SK-N-SH (cell line): ENCODE results near the gene FBXL7. TPM values are rescaled to one million over a fixed set of nuclear protein-coding genes. Genes with fewer than 3 reads are reported as not detected.

ENCODE experiments used
- CTCF ChIA-PET: fragments of 300-600, 350-600 bp; formaldehyde crosslinking; extraction: SDS; loops from one replicate; lab custom pipeline; 2021; lab: Yijun Ruan, JAX
- POLR2A ChIA-PET: fragments of 350-600 bp; sonication (Branson Sonifier 250); formaldehyde crosslinking; extraction: SDS; loops from one replicate; lab custom pipeline; 2020; ENCODE audit warnings: antibody characterized with exemption, inconsistent platforms; lab: Yijun Ruan, JAX
- DNase-seq: peaks from one replicate; pipeline ENCODE4 v3.0.0; 2012
- H2AFZ ChIP-seq: fragments of 200-600 bp; sonication (generic); 2 replicates; pipeline ENCODE4 v1.8.1; 2016; ENCODE audit warnings: antibody characterized with exemption, mild to moderate bottlenecking, low read depth
- H3F3A ChIP-seq: fragments of 200-600 bp; sonication (generic); replicated peaks from 2 replicates; pipeline ENCODE3; 2016; ENCODE audit warnings: antibody characterized with exemption, mild to moderate bottlenecking; ENCODE audit not compliant: insufficient read depth
- H3K27ac ChIP-seq, 2 experiments: fragments of 200-500 bp in 1 of 2; fragments of 200-600 bp in 1 of 2; sonication (Bioruptor generic) in 1 of 2; sonication (generic), shearing (Covaris generic) in 1 of 2; 2 replicates each; pipeline versions ENCODE4 v1.5.1 to v1.6.1; 2014 to 2016; ENCODE audit warnings: low read depth in 2 of 2, inconsistent platforms in 1 of 2, low read length in 1 of 2, mild to moderate bottlenecking in 1 of 2, mixed read lengths in 1 of 2
- H3K27me3 ChIP-seq: fragments of 200-600 bp; sonication (generic), shearing (Covaris generic); 2 replicates; pipeline ENCODE4 v1.6.1; 2016; ENCODE audit warnings: mixed run types; ENCODE audit not compliant: insufficient read depth
- H3K36me3 ChIP-seq, 2 experiments: fragments of 200-500 bp in 1 of 2; fragments of 200-600 bp in 1 of 2; sonication (Bioruptor generic) in 1 of 2; sonication (generic) in 1 of 2; replicated peaks in 1 of 2; 2 replicates each; pipeline versions ENCODE3 to v1.5.1; 2014 to 2016; ENCODE audit warnings: low read length in 1 of 2, mild to moderate bottlenecking in 1 of 2; ENCODE audit not compliant: insufficient read depth in 2 of 2, control insufficient read depth in 1 of 2
- H3K4me1 ChIP-seq, 2 experiments: fragments of 200-500 bp in 1 of 2; fragments of 200-600 bp in 1 of 2; sonication (Bioruptor generic) in 1 of 2; sonication (generic), shearing (Covaris generic) in 1 of 2; 2 replicates each; pipeline versions ENCODE4 v1.5.1 to v1.6.1; 2014 to 2016; ENCODE audit warnings: low read depth in 1 of 2, low read length in 1 of 2, mixed run types in 1 of 2; ENCODE audit not compliant: insufficient read depth in 2 of 2, control insufficient read depth in 1 of 2
- H3K4me2 ChIP-seq: fragments of 200-600 bp; sonication (generic), shearing (Covaris generic); 2 replicates; pipeline ENCODE4 v1.6.1; 2017; ENCODE audit warnings: mixed run types
- H3K4me3 ChIP-seq, 2 experiments: fragments of 200-500 bp in 1 of 2; fragments of 200-600 bp in 1 of 2; sonication (Bioruptor generic) in 1 of 2; sonication (generic), shearing (Covaris generic) in 1 of 2; 2 replicates each; pipeline versions ENCODE4 v1.5.1 to v1.8.1; 2014 to 2016; ENCODE audit warnings: low read depth in 2 of 2, inconsistent platforms in 1 of 2, low read length in 1 of 2, mild to moderate bottlenecking in 1 of 2, mixed read lengths in 1 of 2, moderate library complexity in 1 of 2
- H3K79me2 ChIP-seq: fragments of 200-600 bp; sonication (generic); 2 replicates; pipeline ENCODE4 v1.8.1; 2017; ENCODE audit warnings: mild to moderate bottlenecking; ENCODE audit not compliant: insufficient read depth
- H3K9ac ChIP-seq: fragments of 200-600 bp; sonication (generic); 2 replicates; pipeline ENCODE4 v1.6.1; 2017; ENCODE audit warnings: mixed run types
- H3K9me2 ChIP-seq: fragments of 200-600 bp; sonication (generic); 2 replicates; pipeline ENCODE4 v1.6.1; 2017; ENCODE audit warnings: mixed run types
- H3K9me3 ChIP-seq: fragments of 200-600 bp; sonication (generic); 2 replicates; pipeline ENCODE4 v1.6.1; 2017; ENCODE audit warnings: mixed run types, mild to moderate bottlenecking, moderate library complexity
- H4K20me1 ChIP-seq: fragments of 200-600 bp; sonication (generic); 2 replicates; pipeline ENCODE4 v1.6.1; 2017; ENCODE audit warnings: mild to moderate bottlenecking, mixed run types; ENCODE audit not compliant: insufficient read depth
- CHD2 ChIP-seq: fragments of 150-350 bp; IDR thresholded peaks from 2 replicates; pipeline ENCODE4 v1.6.1; 2018; ENCODE audit warnings: low read length; ENCODE audit not compliant: partially characterized antibody
- ELF1 ChIP-seq: IDR thresholded peaks from 2 replicates; pipeline ENCODE4 v1.4.0; 2012
- EZH2phosphoT487 ChIP-seq: fragments of 200-600 bp; sonication (generic); IDR thresholded peaks from 2 replicates; pipeline ENCODE4 v1.6.1; 2017; ENCODE audit warnings: low read depth, mixed run types, mild to moderate bottlenecking, antibody characterized with exemption, moderate library complexity, borderline replicate concordance
- FOXJ3 ChIP-seq: sonication (generic); formaldehyde crosslinking; IDR thresholded peaks from 2 replicates; pipeline ENCODE4 v1.5.1; 2020; ENCODE audit warnings: mild to moderate bottlenecking, missing genetic modification reagents
- FOXM1 ChIP-seq: IDR thresholded peaks from 2 replicates; pipeline ENCODE4 v1.4.0; 2012; ENCODE audit warnings: low read depth, mild to moderate bottlenecking
- GABPA ChIP-seq: IDR thresholded peaks from 2 replicates; pipeline ENCODE4 v1.4.0; 2012; ENCODE audit warnings: low read depth, mild to moderate bottlenecking
- GATA2 ChIP-seq: sonication (generic); formaldehyde crosslinking; IDR thresholded peaks from 2 replicates; pipeline ENCODE4 v1.5.0; 2020; ENCODE audit warnings: mild to moderate bottlenecking, missing genetic modification reagents
- IRF3 ChIP-seq: fragments of 150-350 bp; IDR thresholded peaks from 2 replicates; pipeline ENCODE4 v1.6.1; 2016; ENCODE audit warnings: mild to moderate bottlenecking, low read depth, low read length
- JUND ChIP-seq: IDR thresholded peaks from 2 replicates; pipeline ENCODE4 v1.4.0; 2012
- MEF2A ChIP-seq: IDR thresholded peaks from 2 replicates; pipeline ENCODE4 v1.4.0; 2012; ENCODE audit warnings: low read depth, borderline replicate concordance
- MXI1 ChIP-seq: IDR thresholded peaks from 2 replicates; pipeline ENCODE4 v1.6.1; 2012; ENCODE audit warnings: mild to moderate bottlenecking, low read depth, low read length, improper control_type of control experiment
- NFIC ChIP-seq: IDR thresholded peaks from 2 replicates; pipeline ENCODE4 v1.4.0; 2012; ENCODE audit warnings: borderline replicate concordance
- NRF1 ChIP-seq: IDR thresholded peaks from 2 replicates; pipeline ENCODE4 v1.6.1; 2012; ENCODE audit warnings: low read depth, mild to moderate bottlenecking, low read length
- POLR2AphosphoS5 ChIP-seq: IDR thresholded peaks from 2 replicates; pipeline ENCODE4 v1.6.1; 2012; ENCODE audit warnings: low read depth, low read length
- RAD21 ChIP-seq: IDR thresholded peaks from 2 replicates; pipeline ENCODE4 v1.6.1; 2012; ENCODE audit warnings: mild to moderate bottlenecking, low read length
- RCOR1 ChIP-seq: fragments of 150-350 bp; IDR thresholded peaks from 2 replicates; pipeline ENCODE4 v1.6.1; 2017; ENCODE audit warnings: antibody characterized with exemption, low read length
- RXRA ChIP-seq: IDR thresholded peaks from 2 replicates; pipeline ENCODE4 v1.4.0; 2012; ENCODE audit warnings: low read depth, mild to moderate bottlenecking, borderline replicate concordance
- SMC3 ChIP-seq: IDR thresholded peaks from 2 replicates; pipeline ENCODE4 v1.6.1; 2012; ENCODE audit warnings: low read depth, low read length, improper control_type of control experiment
- TAF1 ChIP-seq: IDR thresholded peaks from 2 replicates; pipeline ENCODE4 v1.6.1; 2012; ENCODE audit warnings: low read depth, mild to moderate bottlenecking, low read length, moderate library complexity, borderline replicate concordance
- TCF12 ChIP-seq: IDR thresholded peaks from 2 replicates; pipeline ENCODE4 v1.4.0; 2012
- TEAD4 ChIP-seq: IDR thresholded peaks from 2 replicates; pipeline ENCODE4 v1.4.0; 2012; ENCODE audit warnings: mild to moderate bottlenecking, borderline replicate concordance; ENCODE audit not compliant: insufficient read depth
- USF1 ChIP-seq: IDR thresholded peaks from 2 replicates; pipeline ENCODE4 v1.4.0; 2012; ENCODE audit warnings: low read depth, borderline replicate concordance
- YY1 ChIP-seq: IDR thresholded peaks from 2 replicates; pipeline ENCODE4 v1.4.0; 2012; ENCODE audit warnings: low read depth, mild to moderate bottlenecking
- WGBS: methylation state at CpG from one replicate; pipeline ENCODE4 v1.1.6; 2017; ENCODE audit warnings: low lambda C conversion rate; 5-methylcytosine and 5-hydroxymethylcytosine counted together
- polyA plus RNA-seq, 3 experiments: library from polyadenylated mRNA; depleted of rRNA; stranded (reverse); fragments of >200 nt; gene quantifications; 2 replicates each; pipeline ENCODE4 v1.2.3, GENCODE V29; 2012
- TF ChIP-seq, protein P1 (sequence below): IDR thresholded peaks from 2 replicates; pipeline ENCODE4 v1.6.1; 2012; ENCODE audit warnings: mild to moderate bottlenecking, low read depth, low read length, moderate library complexity
- TF ChIP-seq, protein P2 (sequence below): IDR thresholded peaks from 2 replicates; pipeline ENCODE4 v1.4.0; 2012; ENCODE audit warnings: low read depth, borderline replicate concordance
- TF ChIP-seq, protein P3 (sequence below): IDR thresholded peaks from 2 replicates; pipeline ENCODE4 v1.4.0; 2012; ENCODE audit warnings: low read depth
- TF ChIP-seq, protein P4 (sequence below): IDR thresholded peaks from 2 replicates; pipeline ENCODE4; 2012

FBXL7 gene
- polyA plus RNA-seq, 1 of the 3 experiments (the other 2 are of a cell fraction) = 7.0 TPM

DNA sequence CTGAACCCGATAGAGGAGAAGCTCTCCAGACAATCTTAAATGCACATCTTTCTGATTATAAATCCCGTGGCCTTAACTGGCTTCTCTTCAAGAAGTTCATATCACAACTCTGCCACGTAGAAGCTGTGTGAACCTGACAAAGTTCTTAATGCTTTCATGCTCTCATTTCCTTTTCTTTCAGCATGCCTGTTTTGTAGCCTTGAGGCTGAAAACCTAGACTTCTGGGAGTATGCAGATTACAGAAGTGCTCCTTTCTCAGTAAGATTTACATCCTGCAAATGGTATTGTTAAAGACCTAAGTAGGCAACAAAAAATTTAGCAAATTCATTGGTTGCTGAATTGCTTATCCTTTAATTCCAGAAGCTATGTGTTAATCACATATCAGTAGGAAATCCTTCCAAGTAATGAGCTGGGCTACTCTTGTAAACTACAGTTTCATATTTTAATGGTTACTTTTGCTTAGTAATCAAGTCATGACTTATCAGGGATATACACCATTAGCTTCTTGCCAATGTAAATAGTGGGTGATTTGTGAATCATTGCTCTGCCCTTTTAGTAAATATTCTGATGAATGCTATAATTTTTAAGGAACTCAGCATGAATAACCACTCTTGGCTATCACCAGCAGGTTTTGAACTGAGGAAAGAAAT, 334.7 kb downstream of the FBXL7 start:
- Histone ChIP-seq H3K36me3 (no peaks in the 10 kb centered on the region), H3K9ac (no peak overlapping the region), H3K4me2 (peak overlapping the region; percentile 62; the same call in 1 of the 2 replicates), H3K27me3 (no peaks in the 10 kb centered on the region), H3F3A (peaks cover 20% of the 10 kb centered on the region), H3K9me3 (no peaks in the 10 kb centered on the region), H4K20me1 (peaks cover 3% of the 10 kb centered on the region; the same call in 1 of the 2 replicates), H3K27ac (peak overlapping the region; percentile 50 to 70), H3K79me2 (no peaks in the 10 kb centered on the region; the same call in 1 of the 2 replicates), H3K4me1 (peaks cover 13 to 17% of the 10 kb centered on the region in 2 experiments; a peak in 3 of 4 replicates), H2AFZ (no peak overlapping the region), H3K9me2 (no peaks in the 10 kb centered on the region), H3K4me3 (no peak overlapping the region)
- WGBS = 59% methylated on average over 3 of the region's 3 CpGs
- ChIA-PET POLR2A (no interaction called here), CTCF (interaction anchor here (0.9 to 1.7 kb wide), 3 partner anchors 10 to 43 kb away, joined by 3 to 4 read pairs (median 3); no protein-coding TSS in a partner anchor)
- DNase-seq = no peak
- no peak for TF ChIP-seq IRF3
- TF ChIP-seq FOXM1 = no peak
- TF ChIP-seq RXRA = no peak
- peak; percentile 65 for TF ChIP-seq TCF12
- TF ChIP-seq JUND = peak; percentile 57
- peak; percentile 91 for TF ChIP-seq NFIC
- TF ChIP-seq SMC3 = no peak
- no peak for TF ChIP-seq RAD21
- no peak for TF ChIP-seq TEAD4
- no peak for TF ChIP-seq RCOR1
- TF ChIP-seq MXI1 = no peak
- no peak for TF ChIP-seq CHD2
- TF ChIP-seq ELF1 = no peak
- TF ChIP-seq TAF1 = no peak
- TF ChIP-seq, protein P1, sequence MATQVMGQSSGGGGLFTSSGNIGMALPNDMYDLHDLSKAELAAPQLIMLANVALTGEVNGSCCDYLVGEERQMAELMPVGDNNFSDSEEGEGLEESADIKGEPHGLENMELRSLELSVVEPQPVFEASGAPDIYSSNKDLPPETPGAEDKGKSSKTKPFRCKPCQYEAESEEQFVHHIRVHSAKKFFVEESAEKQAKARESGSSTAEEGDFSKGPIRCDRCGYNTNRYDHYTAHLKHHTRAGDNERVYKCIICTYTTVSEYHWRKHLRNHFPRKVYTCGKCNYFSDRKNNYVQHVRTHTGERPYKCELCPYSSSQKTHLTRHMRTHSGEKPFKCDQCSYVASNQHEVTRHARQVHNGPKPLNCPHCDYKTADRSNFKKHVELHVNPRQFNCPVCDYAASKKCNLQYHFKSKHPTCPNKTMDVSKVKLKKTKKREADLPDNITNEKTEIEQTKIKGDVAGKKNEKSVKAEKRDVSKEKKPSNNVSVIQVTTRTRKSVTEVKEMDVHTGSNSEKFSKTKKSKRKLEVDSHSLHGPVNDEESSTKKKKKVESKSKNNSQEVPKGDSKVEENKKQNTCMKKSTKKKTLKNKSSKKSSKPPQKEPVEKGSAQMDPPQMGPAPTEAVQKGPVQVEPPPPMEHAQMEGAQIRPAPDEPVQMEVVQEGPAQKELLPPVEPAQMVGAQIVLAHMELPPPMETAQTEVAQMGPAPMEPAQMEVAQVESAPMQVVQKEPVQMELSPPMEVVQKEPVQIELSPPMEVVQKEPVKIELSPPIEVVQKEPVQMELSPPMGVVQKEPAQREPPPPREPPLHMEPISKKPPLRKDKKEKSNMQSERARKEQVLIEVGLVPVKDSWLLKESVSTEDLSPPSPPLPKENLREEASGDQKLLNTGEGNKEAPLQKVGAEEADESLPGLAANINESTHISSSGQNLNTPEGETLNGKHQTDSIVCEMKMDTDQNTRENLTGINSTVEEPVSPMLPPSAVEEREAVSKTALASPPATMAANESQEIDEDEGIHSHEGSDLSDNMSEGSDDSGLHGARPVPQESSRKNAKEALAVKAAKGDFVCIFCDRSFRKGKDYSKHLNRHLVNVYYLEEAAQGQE = no peak
- TF ChIP-seq, protein P2, sequence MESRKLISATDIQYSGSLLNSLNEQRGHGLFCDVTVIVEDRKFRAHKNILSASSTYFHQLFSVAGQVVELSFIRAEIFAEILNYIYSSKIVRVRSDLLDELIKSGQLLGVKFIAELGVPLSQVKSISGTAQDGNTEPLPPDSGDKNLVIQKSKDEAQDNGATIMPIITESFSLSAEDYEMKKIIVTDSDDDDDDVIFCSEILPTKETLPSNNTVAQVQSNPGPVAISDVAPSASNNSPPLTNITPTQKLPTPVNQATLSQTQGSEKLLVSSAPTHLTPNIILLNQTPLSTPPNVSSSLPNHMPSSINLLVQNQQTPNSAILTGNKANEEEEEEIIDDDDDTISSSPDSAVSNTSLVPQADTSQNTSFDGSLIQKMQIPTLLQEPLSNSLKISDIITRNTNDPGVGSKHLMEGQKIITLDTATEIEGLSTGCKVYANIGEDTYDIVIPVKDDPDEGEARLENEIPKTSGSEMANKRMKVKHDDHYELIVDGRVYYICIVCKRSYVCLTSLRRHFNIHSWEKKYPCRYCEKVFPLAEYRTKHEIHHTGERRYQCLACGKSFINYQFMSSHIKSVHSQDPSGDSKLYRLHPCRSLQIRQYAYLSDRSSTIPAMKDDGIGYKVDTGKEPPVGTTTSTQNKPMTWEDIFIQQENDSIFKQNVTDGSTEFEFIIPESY = no peak
- no peak for TF ChIP-seq GATA2 (CRISPR knock-in tag)
- TF ChIP-seq GABPA = no peak
- TF ChIP-seq, protein P3, sequence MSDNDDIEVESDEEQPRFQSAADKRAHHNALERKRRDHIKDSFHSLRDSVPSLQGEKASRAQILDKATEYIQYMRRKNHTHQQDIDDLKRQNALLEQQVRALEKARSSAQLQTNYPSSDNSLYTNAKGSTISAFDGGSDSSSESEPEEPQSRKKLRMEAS = no peak
- no peak for TF ChIP-seq USF1
- peak; percentile 22; the same call in 1 of the 2 replicates for TF ChIP-seq POLR2AphosphoS5
- no peak for TF ChIP-seq NRF1
- TF ChIP-seq YY1 = no peak
- TF ChIP-seq, protein P4, sequence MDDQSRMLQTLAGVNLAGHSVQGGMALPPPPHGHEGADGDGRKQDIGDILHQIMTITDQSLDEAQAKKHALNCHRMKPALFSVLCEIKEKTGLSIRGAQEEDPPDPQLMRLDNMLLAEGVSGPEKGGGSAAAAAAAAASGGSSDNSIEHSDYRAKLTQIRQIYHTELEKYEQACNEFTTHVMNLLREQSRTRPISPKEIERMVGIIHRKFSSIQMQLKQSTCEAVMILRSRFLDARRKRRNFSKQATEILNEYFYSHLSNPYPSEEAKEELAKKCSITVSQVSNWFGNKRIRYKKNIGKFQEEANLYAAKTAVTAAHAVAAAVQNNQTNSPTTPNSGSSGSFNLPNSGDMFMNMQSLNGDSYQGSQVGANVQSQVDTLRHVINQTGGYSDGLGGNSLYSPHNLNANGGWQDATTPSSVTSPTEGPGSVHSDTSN = peak; percentile 70
- no peak for TF ChIP-seq MEF2A
- no peak for TF ChIP-seq EZH2phosphoT487
- no peak for TF ChIP-seq FOXJ3
